IMR-90 (cell line): Measurements from ENCODE around the gene NDST3. TPM values are rescaled to one million over a fixed set of nuclear protein-coding genes. Genes with fewer than 3 reads are reported as not detected.

Experiments
- ATAC-seq: fragments of 200-7000 bp; cut with Tn5 transposase; 2 replicates; pipeline ENCODE4 v1.9.1; 2020; ENCODE audit warnings: low read depth, mild to moderate bottlenecking, moderate library complexity
- BruUV-seq: library from RNA; stranded (reverse); fragments of 400-500 nt; replicated peaks from 2 replicates; lab custom pipeline; 2021; lab: Mats Ljungman, UMichigan
- CTCF ChIA-PET: fragments of 300-600 bp; formaldehyde crosslinking; extraction: SDS; loops from one replicate; lab custom pipeline; 2021; ENCODE audit warnings: antibody characterized with exemption; lab: Yijun Ruan, JAX
- POLR2A ChIA-PET: fragments of 300-600 bp; sonication (Branson Sonifier 250); formaldehyde crosslinking; loops from one replicate; lab custom pipeline; 2022; ENCODE audit warnings: antibody characterized with exemption; ENCODE audit not compliant: unreplicated experiment; lab: Charles Lee
- DNase-seq: peaks from one replicate; pipeline ENCODE4 v3.0.0; 2013
- H2AFZ ChIP-seq: replicated peaks from 2 replicates; pipeline ENCODE3; 2013; ENCODE audit warnings: low read length, mild to moderate bottlenecking; ENCODE audit not compliant: poor library complexity
- H2AK5ac ChIP-seq: 2 replicates; pipeline ENCODE4 v1.6.1; 2013; ENCODE audit warnings: low read depth, low read length, inconsistent platforms
- H2AK9ac ChIP-seq: replicated peaks from 2 replicates; pipeline ENCODE3; 2013; ENCODE audit warnings: mild to moderate bottlenecking, low read depth, low read length, moderate library complexity; ENCODE audit not compliant: poor library complexity
- H2BK120ac ChIP-seq: 2 replicates; pipeline ENCODE4 v1.6.1; 2013; ENCODE audit warnings: low read depth, low read length, inconsistent platforms
- H2BK15ac ChIP-seq: 3 replicates; pipeline ENCODE4 v1.6.1; 2013; ENCODE audit warnings: low read depth, low read length, inconsistent platforms
- H2BK20ac ChIP-seq: 2 replicates; pipeline ENCODE4 v1.6.1; 2013; ENCODE audit warnings: low read depth, mild to moderate bottlenecking, inconsistent platforms, low read length, moderate library complexity
- H2BK5ac ChIP-seq: 2 replicates; pipeline ENCODE4 v1.6.1; 2013; ENCODE audit warnings: mild to moderate bottlenecking, low read depth, low read length, inconsistent platforms; ENCODE audit not compliant: poor library complexity, severe bottlenecking
- H3K14ac ChIP-seq: replicated peaks from 2 replicates; pipeline ENCODE4 v1.6.1; 2013; ENCODE audit warnings: low read depth, low read length, inconsistent platforms
- H3K18ac ChIP-seq: 2 replicates; pipeline ENCODE4 v1.6.1; 2013; ENCODE audit warnings: low read depth, low read length, control low read depth
- H3K23ac ChIP-seq: 2 replicates; pipeline ENCODE4 v1.6.1; 2013; ENCODE audit warnings: low read depth, low read length, inconsistent platforms
- H3K27ac ChIP-seq: 2 replicates; pipeline ENCODE4 v1.5.1; 2013; ENCODE audit warnings: mild to moderate bottlenecking, control low read depth, low read length; ENCODE audit not compliant: insufficient read depth
- H3K27me3 ChIP-seq: 2 replicates; pipeline ENCODE4 v1.6.1; 2013; ENCODE audit warnings: low read length; ENCODE audit not compliant: control insufficient read depth, insufficient read depth
- H3K36me3 ChIP-seq: 2 replicates; pipeline ENCODE4 v1.6.1; 2013; ENCODE audit warnings: low read length, mixed read lengths; ENCODE audit not compliant: control insufficient read depth, insufficient read depth
- H3K4ac ChIP-seq: 2 replicates; pipeline ENCODE4 v1.6.1; 2013; ENCODE audit warnings: low read depth, low read length, inconsistent platforms
- H3K4me1 ChIP-seq: 2 replicates; pipeline ENCODE4 v1.6.1; 2013; ENCODE audit warnings: low read length, mixed read lengths; ENCODE audit not compliant: control insufficient read depth, insufficient read depth
- H3K4me2 ChIP-seq: 2 replicates; pipeline ENCODE4 v1.6.1; 2013; ENCODE audit warnings: low read depth, mild to moderate bottlenecking, control low read depth, low read length, moderate library complexity
- H3K4me3 ChIP-seq: 2 replicates; pipeline ENCODE4 v1.5.1; 2013; ENCODE audit warnings: low read depth, mild to moderate bottlenecking, control low read depth, low read length, moderate library complexity; ENCODE audit not compliant: insufficient read depth
- H3K56ac ChIP-seq: 2 replicates; pipeline ENCODE4 v1.6.1; 2013; ENCODE audit warnings: low read length, inconsistent platforms; ENCODE audit not compliant: insufficient read depth; ENCODE audit errors: extremely low read depth
- H3K79me1 ChIP-seq, 2 experiments: 2 replicates each; pipeline ENCODE4 v1.6.1; 2013; ENCODE audit warnings: low read length in 2 of 2, inconsistent platforms in 1 of 2, low read depth in 1 of 2
- H3K9ac ChIP-seq: 2 replicates; pipeline ENCODE4 v1.6.1; 2013; ENCODE audit warnings: low read depth, low read length, control low read depth
- H3K9me1 ChIP-seq: 2 replicates; pipeline ENCODE4 v1.6.1; 2013; ENCODE audit warnings: low read length, inconsistent platforms; ENCODE audit not compliant: insufficient read depth
- H3K9me3 ChIP-seq: 2 replicates; pipeline ENCODE4 v1.6.1; 2013; ENCODE audit warnings: low read length; ENCODE audit not compliant: control insufficient read depth, insufficient read depth
- H4K20me1 ChIP-seq: 2 replicates; pipeline ENCODE4 v1.6.1; 2013; ENCODE audit warnings: low read length, inconsistent platforms; ENCODE audit not compliant: insufficient read depth
- H4K5ac ChIP-seq: 2 replicates; pipeline ENCODE4 v1.6.1; 2013; ENCODE audit warnings: mild to moderate bottlenecking, low read depth, low read length, control low read depth
- H4K8ac ChIP-seq, 2 experiments: 2 replicates each; pipeline ENCODE4 v1.6.1; 2013; ENCODE audit warnings: low read depth in 2 of 2, low read length in 2 of 2, control low read depth in 1 of 2, inconsistent platforms in 1 of 2
- H4K91ac ChIP-seq: 2 replicates; pipeline ENCODE4 v1.6.1; 2013; ENCODE audit warnings: low read depth, low read length, inconsistent platforms; ENCODE audit not compliant: insufficient read depth
- CEBPB ChIP-seq: IDR thresholded peaks from 2 replicates; pipeline ENCODE4 v1.6.1; 2012; ENCODE audit warnings: low read depth, low read length, improper control_type of control experiment
- RFX5 ChIP-seq: IDR thresholded peaks from 2 replicates; pipeline ENCODE4 v1.8.0; 2012; ENCODE audit warnings: low read depth, mild to moderate bottlenecking, low read length, moderate library complexity
- dilution Hi-C: fragments of 300-500 bp; cut with HindIII; formaldehyde crosslinking; loops from one replicate; pipeline ENCODE4 v1.14.3; 2018; ENCODE audit warnings: low sequenced_read_pairs; ENCODE audit not compliant: unreplicated experiment
- in situ Hi-C: fragments of 300-500 bp; cut with MboI; formaldehyde crosslinking; loops from 3 replicates; pipeline ENCODE4 v1.14.3; 2019; ENCODE audit warnings: low sequenced_read_pairs, inconsistent platforms, mixed read lengths
- intact Hi-C: fragments of 100-400 bp; cut with micrococcal nuclease; formaldehyde crosslinking; loops from 2 replicates; pipeline ENCODE4 v1.10.0; 2022
- polyA plus RNA-seq, 3 experiments: library from polyadenylated mRNA; depleted of rRNA; stranded (reverse); fragments of >200 nt; gene quantifications; 2 replicates each; pipeline ENCODE4 v1.2.3, GENCODE V29; 2012; ENCODE audit warnings: low replicate concordance in 1 of 3
- total RNA-seq: library from RNA; depleted of rRNA; stranded (reverse); fragments of >200 nt; gene quantifications from 2 replicates; pipeline ENCODE4 v1.2.3, GENCODE V29; 2012
- TF ChIP-seq, protein P1 (sequence below): conservative IDR thresholded peaks from 2 replicates; pipeline ENCODE4 v1.5.1; 2012; ENCODE audit warnings: mild to moderate bottlenecking, low read depth, low read length, improper control_type of control experiment
- TF ChIP-seq, protein P2 (sequence below): fragments of 150-350 bp; IDR thresholded peaks from 2 replicates; pipeline ENCODE4 v1.6.1; 2016; ENCODE audit warnings: low read depth, mild to moderate bottlenecking, low read length, moderate library complexity, borderline replicate concordance

Gene NDST3
- total and polyA plus RNA-seq, 2 of the 4 experiments (the other 2 are of a cell fraction): 0.10 to 0.18 TPM

DNA sequence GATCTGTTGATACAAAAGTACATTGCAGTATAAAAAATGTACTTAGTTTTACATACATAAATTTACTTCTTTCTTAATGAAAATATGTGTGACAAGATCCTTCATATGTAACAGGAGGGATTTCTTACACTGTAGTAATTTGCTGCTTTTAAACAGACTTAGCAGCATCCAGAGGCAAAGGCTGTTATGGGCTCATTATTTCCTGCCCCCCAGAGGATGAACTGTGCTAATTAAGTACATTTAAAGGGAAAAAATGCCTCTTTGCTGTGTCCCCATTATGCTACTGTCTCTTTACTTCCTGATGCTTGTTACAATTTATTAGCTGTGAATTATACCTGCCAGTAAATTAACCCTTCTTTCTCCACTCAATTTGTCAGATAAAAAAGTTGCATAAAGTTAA lies 47.1 kb downstream of the NDST3 start:
- Histone ChIP-seq H3K9ac (no peak overlapping the region), H2AK5ac (no peak overlapping the region), H4K5ac (no peak overlapping the region), H3K4me1 (no peaks in the 10 kb centered on the region), H2BK5ac (no peak overlapping the region), H4K91ac (no peak overlapping the region), H2BK15ac (no peak overlapping the region), H3K4ac (no peak overlapping the region), H3K23ac (no peak overlapping the region), H2AFZ (no peak overlapping the region), H3K9me1 (no peaks in the 10 kb centered on the region), H2AK9ac (no peak overlapping the region), H2BK120ac (no peak overlapping the region), H3K4me3 (no peak overlapping the region), H4K20me1 (no peaks in the 10 kb centered on the region), H4K8ac (no peak overlapping the region), H3K79me1 (no peaks in the 10 kb centered on the region), H3K27ac (no peak overlapping the region), H3K56ac (no peak overlapping the region), H3K27me3 (no peaks in the 10 kb centered on the region), H3K4me2 (no peak overlapping the region), H2BK20ac (no peak overlapping the region), H3K14ac (no peak overlapping the region), H3K18ac (no peak overlapping the region), H3K36me3 (no peaks in the 10 kb centered on the region), H3K9me3 (no peaks in the 10 kb centered on the region; the same call in 1 of the 2 replicates)
- BruUV-seq: no TSS peak
- DNase-seq: no peak
- CTCF ChIA-PET: interaction anchor here (1.2 kb wide), 1 partner anchor 16 kb away, joined by 4 read pairs; no protein-coding TSS in a partner anchor
- intact Hi-C loops (no loop called here), dilution Hi-C loops (no loop called here), in situ Hi-C loops (no loop called here)
- ATAC-seq: no peak
- TF ChIP-seq, protein P1, sequence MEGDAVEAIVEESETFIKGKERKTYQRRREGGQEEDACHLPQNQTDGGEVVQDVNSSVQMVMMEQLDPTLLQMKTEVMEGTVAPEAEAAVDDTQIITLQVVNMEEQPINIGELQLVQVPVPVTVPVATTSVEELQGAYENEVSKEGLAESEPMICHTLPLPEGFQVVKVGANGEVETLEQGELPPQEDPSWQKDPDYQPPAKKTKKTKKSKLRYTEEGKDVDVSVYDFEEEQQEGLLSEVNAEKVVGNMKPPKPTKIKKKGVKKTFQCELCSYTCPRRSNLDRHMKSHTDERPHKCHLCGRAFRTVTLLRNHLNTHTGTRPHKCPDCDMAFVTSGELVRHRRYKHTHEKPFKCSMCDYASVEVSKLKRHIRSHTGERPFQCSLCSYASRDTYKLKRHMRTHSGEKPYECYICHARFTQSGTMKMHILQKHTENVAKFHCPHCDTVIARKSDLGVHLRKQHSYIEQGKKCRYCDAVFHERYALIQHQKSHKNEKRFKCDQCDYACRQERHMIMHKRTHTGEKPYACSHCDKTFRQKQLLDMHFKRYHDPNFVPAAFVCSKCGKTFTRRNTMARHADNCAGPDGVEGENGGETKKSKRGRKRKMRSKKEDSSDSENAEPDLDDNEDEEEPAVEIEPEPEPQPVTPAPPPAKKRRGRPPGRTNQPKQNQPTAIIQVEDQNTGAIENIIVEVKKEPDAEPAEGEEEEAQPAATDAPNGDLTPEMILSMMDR: no peak
- TF ChIP-seq RFX5: no peak
- TF ChIP-seq, protein P2, sequence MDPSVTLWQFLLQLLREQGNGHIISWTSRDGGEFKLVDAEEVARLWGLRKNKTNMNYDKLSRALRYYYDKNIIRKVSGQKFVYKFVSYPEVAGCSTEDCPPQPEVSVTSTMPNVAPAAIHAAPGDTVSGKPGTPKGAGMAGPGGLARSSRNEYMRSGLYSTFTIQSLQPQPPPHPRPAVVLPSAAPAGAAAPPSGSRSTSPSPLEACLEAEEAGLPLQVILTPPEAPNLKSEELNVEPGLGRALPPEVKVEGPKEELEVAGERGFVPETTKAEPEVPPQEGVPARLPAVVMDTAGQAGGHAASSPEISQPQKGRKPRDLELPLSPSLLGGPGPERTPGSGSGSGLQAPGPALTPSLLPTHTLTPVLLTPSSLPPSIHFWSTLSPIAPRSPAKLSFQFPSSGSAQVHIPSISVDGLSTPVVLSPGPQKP: no peak
- no peak for TF ChIP-seq CEBPB
- POLR2A ChIA-PET: no interaction called here
